CD14-positive monocyte (primary cell): ENCODE data around the gene DTNB. TPM values are rescaled to one million over a fixed set of nuclear protein-coding genes. Genes with fewer than 3 reads are reported as not detected.
"Not testable (repeated sequence)": the region's sequence is repeated elsewhere in the genome, so short reads cannot be mapped to it uniquely, and the experiment has no call there.

Experiments
- DNase-seq, 3 donors: peaks; one replicate each; pipeline ENCODE4 v3.0.0-alpha.2; 2011 to 2022
- H2AFZ ChIP-seq: 2 replicates; pipeline ENCODE4 v1.6.0; 2012; ENCODE audit warnings: mild to moderate bottlenecking, low read depth, low read length, inconsistent platforms; ENCODE audit not compliant: insufficient read depth, poor library complexity, severe bottlenecking
- H3K27ac ChIP-seq, 2 donors: 1 replicate in 1 of 2; 2 replicates in 1 of 2; pipeline ENCODE4 v1.5.1; 2012 to 2013; ENCODE audit warnings: low read length in 2 of 2, control low read depth in 1 of 2, inconsistent platforms in 1 of 2, low read depth in 1 of 2, mild to moderate bottlenecking in 1 of 2
- H3K27me3 ChIP-seq, 2 donors: one replicate each; pipeline versions ENCODE4 v1.6.0 to v1.6.1; 2011 to 2013; ENCODE audit warnings: low read length in 2 of 2; ENCODE audit not compliant: control insufficient read depth in 2 of 2, insufficient read depth in 2 of 2
- H3K36me3 ChIP-seq, 2 donors: replicated peaks in 1 of 2; 1 replicate in 1 of 2; 2 replicates in 1 of 2; pipeline versions ENCODE4 v1.5.1 to v1.6.1; 2012 to 2013; ENCODE audit warnings: low read length in 2 of 2, control low read depth in 1 of 2, inconsistent platforms in 1 of 2, mild to moderate bottlenecking in 1 of 2; ENCODE audit not compliant: insufficient read depth in 2 of 2, control insufficient read depth in 1 of 2
- H3K4me1 ChIP-seq, 2 donors: 1 replicate in 1 of 2; 2 replicates in 1 of 2; pipeline versions ENCODE4 v1.5.1 to v1.6.1; 2012 to 2013; ENCODE audit warnings: low read length in 2 of 2, control low read depth in 1 of 2, inconsistent platforms in 1 of 2, mild to moderate bottlenecking in 1 of 2, moderate library complexity in 1 of 2; ENCODE audit not compliant: insufficient read depth in 2 of 2, control insufficient read depth in 1 of 2
- H3K4me2 ChIP-seq: replicated peaks from 2 replicates; pipeline ENCODE3; 2012; ENCODE audit warnings: low read length, moderate library complexity, mild to moderate bottlenecking; ENCODE audit not compliant: poor library complexity, severe bottlenecking; ENCODE audit errors: extremely low read depth
- H3K4me3 ChIP-seq, 3 experiments: fragments of 200-600 bp in 1 of 3; sonication (generic) in 1 of 3; replicated peaks in 1 of 3; 1 replicate in 2 of 3; 2 replicates in 1 of 3; pipeline ENCODE4 v1.5.1; 2011 to 2013; ENCODE audit warnings: low read length in 3 of 3, mild to moderate bottlenecking in 3 of 3, control low read depth in 2 of 3, low read depth in 2 of 3, inconsistent platforms in 1 of 3, moderate library complexity in 1 of 3
- H3K79me2 ChIP-seq: 2 replicates; pipeline ENCODE4 v1.6.0; 2012; ENCODE audit warnings: mild to moderate bottlenecking, control low read depth, inconsistent platforms, low read length, moderate library complexity; ENCODE audit not compliant: insufficient read depth
- H3K9ac ChIP-seq: 2 replicates; pipeline ENCODE4 v1.6.0; 2017; ENCODE audit warnings: low read length, mild to moderate bottlenecking; ENCODE audit not compliant: insufficient read depth, poor library complexity, severe bottlenecking
- H3K9me3 ChIP-seq, 2 donors: replicated peaks in 1 of 2; 1 replicate in 1 of 2; 2 replicates in 1 of 2; pipeline versions ENCODE4 v1.5.1 to v1.6.1; 2012 to 2013; ENCODE audit warnings: low read length in 2 of 2, control low read depth in 1 of 2; ENCODE audit not compliant: control insufficient read depth in 1 of 2, insufficient read depth in 1 of 2
- H4K20me1 ChIP-seq: 2 replicates; pipeline ENCODE4 v1.6.0; 2012; ENCODE audit warnings: mild to moderate bottlenecking, low read length, control low read depth, moderate library complexity; ENCODE audit not compliant: insufficient read depth
- H3K27ac Mint-ChIP-seq, 7 donors: one replicate each; pipeline ENCODE4 v1.8.0; 2020; ENCODE audit warnings: mild to moderate bottlenecking in 7 of 7, mixed read lengths in 7 of 7, moderate library complexity in 6 of 7, inconsistent platforms in 2 of 7
- H3K27me3 Mint-ChIP-seq, 3 donors: one replicate each; pipeline ENCODE4 v1.8.0; 2021 to 2022; ENCODE audit warnings: low read depth in 3 of 3, mild to moderate bottlenecking in 3 of 3, mixed read lengths in 3 of 3, moderate library complexity in 3 of 3, inconsistent platforms in 1 of 3
- H3K36me3 Mint-ChIP-seq, 2 donors: one replicate each; pipeline ENCODE4 v1.8.0; 2020; ENCODE audit warnings: mixed read lengths in 2 of 2, inconsistent platforms in 1 of 2, mild to moderate bottlenecking in 1 of 2
- H3K4me1 Mint-ChIP-seq: one replicate; pipeline ENCODE4 v1.8.0; 2020; ENCODE audit warnings: mild to moderate bottlenecking, mixed read lengths
- H3K4me3 Mint-ChIP-seq, 2 donors: one replicate each; pipeline ENCODE4 v1.8.0; 2020; ENCODE audit warnings: mild to moderate bottlenecking in 2 of 2, mixed read lengths in 2 of 2, moderate library complexity in 1 of 2
- H3K9me3 Mint-ChIP-seq, 7 donors: one replicate each; pipeline ENCODE4 v1.8.0; 2020 to 2022; ENCODE audit warnings: mixed read lengths in 7 of 7, mild to moderate bottlenecking in 6 of 7, moderate library complexity in 6 of 7, inconsistent platforms in 2 of 7
- CTCF ChIP-seq: fragments of 200-600 bp; IDR thresholded peaks from one replicate; pipeline ENCODE4 v1.8.0; 2022; ENCODE audit warnings: antibody characterized with exemption, mild to moderate bottlenecking
- WGBS: methylation state at CpG from one replicate; pipeline ENCODE4 v1.1.5; 2013; ENCODE audit warnings: missing lambda C conversion rate; ENCODE audit not compliant: insufficient coverage; 5-methylcytosine and 5-hydroxymethylcytosine counted together
- intact Hi-C, 2 donors: fragments of 100-400 bp; cut with micrococcal nuclease; formaldehyde crosslinking; loops; one replicate each; pipeline versions ENCODE4 v1.15.0 to v1.15.1; 2023
- polyA plus RNA-seq, 3 donors: library from polyadenylated mRNA; depleted of rRNA in 1 of 3; unstranded in 2 of 3; stranded (reverse) in 1 of 3; fragments of 300-500 nt in 2 of 3; fragments of >200 nt in 1 of 3; fragmentation: Illumina TruSeq in 2 of 3; gene quantifications; 1 replicate in 2 of 3; 2 replicates in 1 of 3; pipeline ENCODE4 v1.2.3, GENCODE V29; 2012 to 2021

The DTNB gene
- polyA plus RNA-seq, 3 donors: 3.0 to 4.2 (median 3.3) TPM

GRCh38 chr2:25606892-25607291 is 66.5 kb downstream of the DTNB start:
- Histone ChIP-seq H3K27ac (no peak overlapping the region), H2AFZ (no peak overlapping the region), H3K4me1 (no peaks in the 10 kb centered on the region), H3K4me3 (no peak overlapping the region), H3K36me3 (no peaks in the 10 kb centered on the region), H3K9ac (no peak overlapping the region), H3K79me2 (no peaks in the 10 kb centered on the region), H4K20me1 (no peaks in the 10 kb centered on the region), H3K27me3 (no peaks in the 10 kb centered on the region), H3K9me3 (no peaks in the 10 kb centered on the region), H3K4me2 (no peak overlapping the region)
- no peaks in the 10 kb centered on the region for H3K9me3 Mint-ChIP-seq
- intact Hi-C loops: no loop called here
- no CpG with 5 or more reads among the region's 1 CpG for WGBS
- H3K27me3 Mint-ChIP-seq: peaks cover 0 to 2% (median 0%) of the 10 kb centered on the region in 3 donors
- no peak overlapping the region for H3K27ac Mint-ChIP-seq
- peak; percentile 14 to 38 (median 20) for DNase-seq
- peak; percentile 64 for TF ChIP-seq CTCF
- H3K4me3 Mint-ChIP-seq: no peak overlapping the region
- H3K4me1 Mint-ChIP-seq: no peaks in the 10 kb centered on the region
- no peaks in the 10 kb centered on the region for H3K36me3 Mint-ChIP-seq

- intact Hi-C loops: no loop called here
- no peak for TF ChIP-seq CTCF
- Mint-ChIP-seq H3K4me1 (peaks cover 11% of the 10 kb centered on the region), H3K4me3 (no peak overlapping the region), H3K9me3 (peaks cover 0 to 3% (median 0%) of the 10 kb centered on the region in 7 donors), H3K27me3 (peaks cover 0 to 2% (median 1%) of the 10 kb centered on the region in 3 donors), H3K27ac (no peak overlapping the region), H3K36me3 (peaks cover 2 to 3% of the 10 kb centered on the region in 2 donors)
- no peaks in the 10 kb centered on the region for H3K36me3 ChIP-seq
- H3K27me3 ChIP-seq: no peaks in the 10 kb centered on the region
- H3K4me3 ChIP-seq: no peak overlapping the region
- no peak overlapping the region for H3K9ac ChIP-seq
- H3K4me1 ChIP-seq: peaks cover 0 to 9% of the 10 kb centered on the region in 2 donors
- H3K9me3 ChIP-seq: no peaks in the 10 kb centered on the region
- no peak overlapping the region for H3K27ac ChIP-seq
- no peak overlapping the region for H3K4me2 ChIP-seq
- H3K79me2 ChIP-seq: no peaks in the 10 kb centered on the region
- no peak overlapping the region for H2AFZ ChIP-seq
- DNase-seq: no peak
- H4K20me1 ChIP-seq: no peaks in the 10 kb centered on the region
Observed at GRCh38 chr2:25602333-25602723, 71.0 kb downstream of the DTNB start.

- peaks cover 16% of the 10 kb centered on the region for H3K4me1 Mint-ChIP-seq
- H3K9me3 Mint-ChIP-seq, H3K79me2 ChIP-seq, DNase-seq, H3K9me3 ChIP-seq, H3K4me2 ChIP-seq, H3K4me3 ChIP-seq, H2AFZ ChIP-seq, H4K20me1 ChIP-seq, H3K27me3 Mint-ChIP-seq, H3K36me3 Mint-ChIP-seq, intact Hi-C loops, H3K27me3 ChIP-seq, H3K4me3 Mint-ChIP-seq, H3K36me3 ChIP-seq, H3K27ac ChIP-seq, H3K27ac Mint-ChIP-seq, H3K9ac ChIP-seq: not testable (repeated sequence)
- H3K4me1 ChIP-seq: peaks cover 4 to 14% of the 10 kb centered on the region in 2 donors
- WGBS: 100% methylated on average over 4 of the region's 9 CpGs
Observed at GRCh38 chr2:25601711-25602332, 71.6 kb downstream of the DTNB start.
